Type B pancreatic cell (in vitro differentiated cells): ENCODE results near the gene DSCAML1. TPM values are rescaled to one million over a fixed set of nuclear protein-coding genes. Genes with fewer than 3 reads are reported as not detected.

Experiments used
- DNase-seq: peaks from one replicate; pipeline ENCODE4 v3.0.0; 2021; ENCODE audit warnings: mixed read lengths; ENCODE audit not compliant: unreplicated experiment; ENCODE audit errors: extremely low spot score
- H3K27ac Mint-ChIP-seq: 2 replicates; pipeline ENCODE4 v1.8.0; 2021; ENCODE audit warnings: mild to moderate bottlenecking, mixed read lengths
- H3K27me3 Mint-ChIP-seq: 2 replicates; pipeline ENCODE4 v1.8.0; 2021; ENCODE audit warnings: mixed read lengths
- H3K36me3 Mint-ChIP-seq: 2 replicates; pipeline ENCODE4 v1.8.0; 2021; ENCODE audit warnings: mixed read lengths
- H3K4me1 Mint-ChIP-seq: one replicate; pipeline ENCODE4 v1.8.0; 2021; ENCODE audit warnings: mixed read lengths; ENCODE audit not compliant: unreplicated experiment
- H3K4me3 Mint-ChIP-seq: 2 replicates; pipeline ENCODE4 v1.8.0; 2021; ENCODE audit warnings: mild to moderate bottlenecking, mixed read lengths
- H3K9me3 Mint-ChIP-seq: 2 replicates; pipeline ENCODE4 v1.8.0; 2021; ENCODE audit warnings: mixed read lengths
- CTCF ChIP-seq: fragments of 200-600 bp; sonication (generic); conservative IDR thresholded peaks from 2 replicates; pipeline ENCODE4 v1.5.0; 2021; ENCODE audit warnings: antibody characterized with exemption, mild to moderate bottlenecking
- total RNA-seq: library from RNA; stranded (reverse); gene quantifications from 2 replicates; pipeline ENCODE4 v1.2.1, GENCODE V29; 2021; ENCODE audit warnings: low replicate concordance

Gene DSCAML1
- total RNA-seq, 1 donor from 2014 or later = 5.8 TPM

- no peak for TF ChIP-seq CTCF
- Mint-ChIP-seq H3K9me3 (no peaks in the 10 kb centered on the region), H3K27me3 (peaks cover 14% of the 10 kb centered on the region), H3K4me1 (no peaks in the 10 kb centered on the region), H3K27ac (no peak overlapping the region), H3K36me3 (no peaks in the 10 kb centered on the region), H3K4me3 (no peak overlapping the region)
- DNase-seq = peak; percentile 42
Measured at GRCh38 chr11:117840881-117841550, 44.0 kb upstream of the DSCAML1 start.

GRCh38 chr11:117839936-117840813 is 43.2 kb upstream of the DSCAML1 start:
- no peak overlapping the region for H3K27ac Mint-ChIP-seq
- peaks cover 14% of the 10 kb centered on the region for H3K27me3 Mint-ChIP-seq
- no peaks in the 10 kb centered on the region for H3K9me3 Mint-ChIP-seq
- H3K36me3 Mint-ChIP-seq = no peaks in the 10 kb centered on the region
- no peak overlapping the region for H3K4me3 Mint-ChIP-seq
- no peaks in the 10 kb centered on the region for H3K4me1 Mint-ChIP-seq
- DNase-seq = peak; percentile 54
- no peak for TF ChIP-seq CTCF

GRCh38 chr11:117839380-117839881 is 42.4 kb upstream of the DSCAML1 start:
- H3K4me3 Mint-ChIP-seq = no peak overlapping the region
- no peaks in the 10 kb centered on the region for H3K4me1 Mint-ChIP-seq
- H3K27me3 Mint-ChIP-seq = peaks cover 14% of the 10 kb centered on the region
- peak; percentile 50 for DNase-seq
- no peaks in the 10 kb centered on the region for H3K9me3 Mint-ChIP-seq
- no peak for TF ChIP-seq CTCF
- no peak overlapping the region for H3K27ac Mint-ChIP-seq
- no peaks in the 10 kb centered on the region for H3K36me3 Mint-ChIP-seq

GRCh38 chr11:117838901-117839300 is 41.9 kb upstream of the DSCAML1 start:
- Mint-ChIP-seq H3K4me1 (peaks cover 2% of the 10 kb centered on the region), H3K4me3 (no peak overlapping the region), H3K36me3 (no peaks in the 10 kb centered on the region), H3K9me3 (no peaks in the 10 kb centered on the region), H3K27me3 (peaks cover 14% of the 10 kb centered on the region), H3K27ac (no peak overlapping the region)
- TF ChIP-seq CTCF = no peak
- DNase-seq = peak; percentile 31

- H3K4me1 Mint-ChIP-seq = peaks cover 9% of the 10 kb centered on the region
- peak overlapping the region; percentile 50 for H3K27ac Mint-ChIP-seq
- H3K36me3 Mint-ChIP-seq = no peaks in the 10 kb centered on the region
- no peak overlapping the region for H3K4me3 Mint-ChIP-seq
- DNase-seq = no peak
- no peak for TF ChIP-seq CTCF
- H3K9me3 Mint-ChIP-seq = no peaks in the 10 kb centered on the region
- H3K27me3 Mint-ChIP-seq = peaks cover 14% of the 10 kb centered on the region
Measured at GRCh38 chr11:117837791-117838190, 40.8 kb upstream of the DSCAML1 start.
